Suppressor macrophage (primary cell): ENCODE measurements around the gene THSD4.

Experiments used
- DNase-seq, 4 experiments: peaks; one replicate each; pipeline ENCODE4 v3.0.0-alpha.2; 2020 to 2022

THSD4 gene

GRCh38 chr15:71559616-71560015 lies 444.3 kb downstream of the THSD4 start:
- no peak for DNase-seq

- DNase-seq: no peak
These were observed 447.0 kb downstream of the THSD4 start for GRCh38 chr15:71562251-71562650.

GRCh38 chr15:71564217-71564616 lies 448.9 kb downstream of the THSD4 start:
- DNase-seq: no peak

GRCh38 chr15:71565006-71565405 lies 449.7 kb downstream of the THSD4 start:
- no peak for DNase-seq

GRCh38 chr15:71565631-71566160 lies 450.4 kb downstream of the THSD4 start:
- no peak for DNase-seq

GRCh38 chr15:71566226-71566625 lies 451.0 kb downstream of the THSD4 start:
- no peak for DNase-seq

- no peak for DNase-seq
These were observed 451.9 kb downstream of the THSD4 start for GRCh38 chr15:71567173-71567572.

GRCh38 chr15:71568227-71568626 lies 453.0 kb downstream of the THSD4 start:
- DNase-seq: no peak

- DNase-seq: no peak
These were observed 455.5 kb downstream of the THSD4 start for GRCh38 chr15:71570736-71571135.

GRCh38 chr15:71571641-71572040 lies 456.4 kb downstream of the THSD4 start:
- DNase-seq: no peak

GRCh38 chr15:71572452-71573053 lies 457.3 kb downstream of the THSD4 start:
- DNase-seq: no peak

- DNase-seq: no peak
These were observed 458.3 kb downstream of the THSD4 start for GRCh38 chr15:71573599-71573998.

GRCh38 chr15:71575474-71576045 lies 460.3 kb downstream of the THSD4 start:
- DNase-seq: peak in 1 of 4 experiments; percentile 1

GRCh38 chr15:71577071-71577470 lies 461.8 kb downstream of the THSD4 start:
- no peak for DNase-seq

GRCh38 chr15:71581398-71581930 lies 466.2 kb downstream of the THSD4 start:
- DNase-seq: no peak

GRCh38 chr15:71585159-71585558 lies 469.9 kb downstream of the THSD4 start:
- no peak for DNase-seq

GRCh38 chr15:71586463-71586862 lies 471.2 kb downstream of the THSD4 start:
- DNase-seq: no peak

GRCh38 chr15:71588746-71589145 lies 473.5 kb downstream of the THSD4 start:
- DNase-seq: no peak

GRCh38 chr15:71591057-71591456 lies 475.8 kb downstream of the THSD4 start:
- no peak for DNase-seq

- no peak for DNase-seq
These were observed 476.9 kb downstream of the THSD4 start for GRCh38 chr15:71592203-71592602.

GRCh38 chr15:71595846-71596553 lies 480.7 kb downstream of the THSD4 start:
- DNase-seq: no peak

GRCh38 chr15:71596672-71597071 lies 481.4 kb downstream of the THSD4 start:
- no peak for DNase-seq

- DNase-seq: no peak
These were observed 481.9 kb downstream of the THSD4 start for GRCh38 chr15:71597126-71597525.

GRCh38 chr15:71597637-71598036 lies 482.4 kb downstream of the THSD4 start:
- no peak for DNase-seq
